K562 (cell line): ENCODE data around the gene OXA1L. TPM values are rescaled to one million over a fixed set of nuclear protein-coding genes. Genes with fewer than 3 reads are reported as not detected.
A peak's percentile ranks its signal among the peaks of the same experiment; 100 is the strongest.

ENCODE experiments used
- ATAC-seq: fragments of 200-7000 bp; cut with Tn5 transposase; 3 replicates; pipeline ENCODE4 v1.9.1; 2020; ENCODE audit warnings: moderate library complexity
- BruUV-seq: library from RNA; stranded (reverse); fragments of 400-500 nt; replicated peaks from 2 replicates; lab custom pipeline; 2021; lab: Mats Ljungman, UMichigan
- CTCF ChIA-PET: fragments of 300-600 bp; formaldehyde crosslinking; extraction: SDS; loops from one replicate; lab custom pipeline; 2021; ENCODE audit warnings: low intra/inter-chr PET ratio; lab: Yijun Ruan, JAX
- POLR2A ChIA-PET: fragments of 300-600, 350-650 bp; sonication (Branson Sonifier 250); formaldehyde crosslinking; extraction: SDS; loops from one replicate; lab custom pipeline; 2021; ENCODE audit warnings: antibody characterized with exemption, inconsistent platforms; lab: Yijun Ruan, JAX
- DNase-seq, 4 experiments: peaks; one replicate each; pipeline versions ENCODE4 v3.0.0 to v3.0.0-alpha.2; 2011 to 2018; ENCODE audit warnings: low spot score in 3 of 4, mixed read lengths in 3 of 4; ENCODE audit errors: extremely low read depth in 1 of 4
- FAIRE-seq: peaks from 2 replicates; lab custom pipeline; 2011; peaks lifted over from hg19 to GRCh38; lab: Jason Lieb, UNC
- H2AFZ ChIP-seq: 2 replicates; pipeline ENCODE4 v1.6.0; 2011; ENCODE audit warnings: low read depth, low read length, control low read depth, inconsistent platforms
- H3K27ac ChIP-seq: fragments of 200-600 bp; 3 replicates; pipeline ENCODE4 v1.8.0; 2011; ENCODE audit warnings: low read depth, mild to moderate bottlenecking, control low read depth, inconsistent platforms, low read length, moderate library complexity, mixed read lengths; ENCODE audit errors: extremely low read depth
- H3K27me3 ChIP-seq, 2 experiments: fragments of 300-600 bp in 1 of 2; 2 replicates in 1 of 2; 3 replicates in 1 of 2; pipeline versions ENCODE4 v1.6.0 to v1.8.0; 2011; ENCODE audit warnings: inconsistent platforms in 2 of 2, low read length in 2 of 2, mild to moderate bottlenecking in 1 of 2, mixed read lengths in 1 of 2, moderate library complexity in 1 of 2; ENCODE audit not compliant: control insufficient read depth in 2 of 2, insufficient read depth in 2 of 2
- H3K36me3 ChIP-seq: fragments of 300-600 bp; 3 replicates; pipeline ENCODE4 v1.8.0; 2011; ENCODE audit warnings: mild to moderate bottlenecking, low read length, inconsistent platforms; ENCODE audit not compliant: control insufficient read depth, insufficient read depth
- H3K4me1 ChIP-seq, 2 experiments: fragments of 200-600 bp in 1 of 2; replicated peaks in 1 of 2; 2 replicates in 1 of 2; 3 replicates in 1 of 2; pipeline versions ENCODE4 v1.5.1 to v1.8.0; 2011; ENCODE audit warnings: inconsistent platforms in 2 of 2, low read length in 2 of 2, mild to moderate bottlenecking in 1 of 2, mixed read lengths in 1 of 2, moderate library complexity in 1 of 2; ENCODE audit not compliant: control insufficient read depth in 2 of 2, insufficient read depth in 2 of 2
- H3K4me2 ChIP-seq: 2 replicates; pipeline ENCODE4 v1.6.1; 2011; ENCODE audit warnings: low read length, control low read depth, inconsistent platforms, mixed read lengths; ENCODE audit not compliant: insufficient read depth
- H3K4me3 ChIP-seq: fragments of 200-600 bp; sonication (generic), shearing (Covaris generic); 2 replicates; pipeline ENCODE4 v1.5.1; 2016; ENCODE audit warnings: control low read depth, inconsistent platforms
- H3K79me2 ChIP-seq: fragments of 200-600 bp; 3 replicates; pipeline ENCODE4 v1.8.0; 2011; ENCODE audit warnings: low read length, inconsistent platforms; ENCODE audit not compliant: control insufficient read depth, insufficient read depth
- H3K9ac ChIP-seq, 2 experiments: 2 replicates each; pipeline versions ENCODE4 v1.6.0 to v1.6.1; 2011; ENCODE audit warnings: low read depth in 2 of 2, low read length in 2 of 2, control low read depth in 1 of 2, inconsistent platforms in 1 of 2, mild to moderate bottlenecking in 1 of 2, mixed read lengths in 1 of 2; ENCODE audit not compliant: insufficient read depth in 1 of 2
- H3K9me1 ChIP-seq: one replicate; pipeline ENCODE4 v1.6.0; 2011; ENCODE audit warnings: inconsistent platforms, mild to moderate bottlenecking, low read length, moderate library complexity; ENCODE audit not compliant: control insufficient read depth, insufficient read depth
- H3K9me3 ChIP-seq: replicated peaks from 2 replicates; pipeline ENCODE4 v1.5.1; 2011; ENCODE audit warnings: low read depth, low read length, inconsistent platforms; ENCODE audit not compliant: control insufficient read depth, insufficient read depth
- H4K20me1 ChIP-seq: replicated peaks from 2 replicates; pipeline ENCODE4 v1.6.1; 2011; ENCODE audit warnings: low read length, inconsistent platforms, mixed read lengths; ENCODE audit not compliant: control insufficient read depth, insufficient read depth
- CCNT2 ChIP-seq: IDR thresholded peaks from 2 replicates; pipeline ENCODE4 v1.6.1; 2011; ENCODE audit warnings: borderline replicate concordance, low read depth, mild to moderate bottlenecking, moderate library complexity, mixed read lengths, low read length; ENCODE audit not compliant: insufficient read length; ENCODE audit errors: extremely low read depth
- FOXA1 ChIP-seq: fragments of 450-650 bp; IDR thresholded peaks from 2 replicates; pipeline ENCODE4 v1.6.1; 2016; ENCODE audit warnings: mild to moderate bottlenecking, borderline replicate concordance
- FOXA3 ChIP-seq, 2 experiments: fragments of 450-650 bp in 1 of 2; sonication (generic) in 1 of 2; formaldehyde crosslinking; IDR thresholded peaks in 1 of 2; conservative IDR thresholded peaks in 1 of 2; 2 replicates each; pipeline versions ENCODE4 v1.4.0 to v1.8.0; 2020 to 2022; ENCODE audit warnings: mild to moderate bottlenecking in 2 of 2, missing genetic modification reagents in 1 of 2
- FOXK2 ChIP-seq, 2 experiments: fragments of 450-650 bp; IDR thresholded peaks in 1 of 2; conservative IDR thresholded peaks in 1 of 2; 2 replicates each; pipeline ENCODE4 v1.6.1; 2016; ENCODE audit warnings: low read depth in 2 of 2, mild to moderate bottlenecking in 1 of 2
- HDAC1 ChIP-seq, 2 experiments: fragments of 450-650 bp; IDR thresholded peaks; 2 replicates each; pipeline ENCODE4 v1.6.1; 2016 to 2017; ENCODE audit warnings: inconsistent platforms in 1 of 2, mild to moderate bottlenecking in 1 of 2, moderate library complexity in 1 of 2
- HOMEZ ChIP-seq: fragments of 250-450 bp; sonication (Bioruptor Pico); IDR thresholded peaks from 2 replicates; pipeline ENCODE4 v1.4.0; 2020; ENCODE audit warnings: mild to moderate bottlenecking, moderate library complexity
- JUND ChIP-seq, 2 experiments: IDR thresholded peaks; 2 replicates in 1 of 2; 3 replicates in 1 of 2; pipeline ENCODE4 v1.6.1; 2011; ENCODE audit warnings: borderline replicate concordance in 2 of 2, low read depth in 2 of 2, low read length in 2 of 2, improper control_type of control experiment in 1 of 2, missing biosample characterization in 1 of 2, missing genetic modification characterization in 1 of 2, missing genetic modification reagents in 1 of 2
- MYC ChIP-seq, 2 experiments: fragments of 250-450 bp in 1 of 2; sonication (Bioruptor Pico) in 1 of 2; IDR thresholded peaks; 2 replicates each; pipeline versions ENCODE4 v1.5.1 to v1.6.1; 2012 to 2021; ENCODE audit warnings: low read depth in 2 of 2, borderline replicate concordance in 1 of 2, improper control_type of control experiment in 1 of 2, low read length in 1 of 2, mild to moderate bottlenecking in 1 of 2, moderate library complexity in 1 of 2
- NFE2 ChIP-seq: IDR thresholded peaks from 2 replicates; pipeline ENCODE4 v1.6.1; 2014; ENCODE audit warnings: antibody characterized with exemption, low read depth
- NFRKB ChIP-seq: fragments of 450-650 bp; IDR thresholded peaks from 2 replicates; pipeline ENCODE4 v1.6.1; 2016; ENCODE audit warnings: low read depth
- RBM14 ChIP-seq: fragments of 200-400 bp; formaldehyde crosslinking; IDR thresholded peaks from 2 replicates; pipeline ENCODE4 v1.6.1; 2018; ENCODE audit warnings: low read depth, mild to moderate bottlenecking, low read length, moderate library complexity, borderline replicate concordance; ENCODE audit not compliant: insufficient read depth
- SMARCA4 ChIP-seq: fragments of 450-650 bp; IDR thresholded peaks from 2 replicates; pipeline ENCODE4 v1.6.1; 2016
- SMARCE1 ChIP-seq: fragments of 450-650 bp; IDR thresholded peaks from 2 replicates; pipeline ENCODE4 v1.7.1; 2016; ENCODE audit warnings: mild to moderate bottlenecking
- ZNF133 ChIP-seq: fragments of 250-450 bp; sonication (Bioruptor Pico); IDR thresholded peaks from 2 replicates; pipeline ENCODE4 v1.4.0; 2020; ENCODE audit warnings: mild to moderate bottlenecking
- ZNF316 ChIP-seq: fragments of 450-650 bp; IDR thresholded peaks from 2 replicates; pipeline ENCODE4 v1.6.1; 2016
- WGBS: fragments of 100-300 bp; shearing (Covaris generic); methylation state at CpG from one replicate; pipeline ENCODE4 v1.1.6; 2016; ENCODE audit warnings: low coverage, mixed read lengths; ENCODE audit not compliant: insufficient coverage; ENCODE audit errors: missing lambda C conversion rate; 5-methylcytosine and 5-hydroxymethylcytosine counted together
- in situ Hi-C: fragments of 300-500 bp; cut with MboI; formaldehyde crosslinking; loops from 4 replicates; pipeline ENCODE4 v1.15.0; 2018; ENCODE audit warnings: inconsistent platforms, mixed read lengths
- intact Hi-C: fragments of 100-400 bp; cut with micrococcal nuclease; formaldehyde crosslinking; loops from 2 replicates; pipeline ENCODE4 v1.14.2; 2022
- polyA plus RNA-seq, 8 experiments: library from polyadenylated mRNA; depleted of rRNA in 4 of 8; stranded (reverse) in 5 of 8; unstranded in 3 of 8; fragments of >200 nt; fragmentation: Nextera tagmentation in 2 of 8; fragmentation: Illumina TruSeq in 1 of 8; extraction: Ambion mirVana in 2 of 8; extraction: Trizol in 1 of 8; gene quantifications; 2 replicates each; pipeline versions ENCODE4 v1.2.1 to v1.2.3, GENCODE V29; 2011 to 2014; ENCODE audit warnings: inconsistent platforms in 1 of 8, missing spikeins in 1 of 8
- total RNA-seq, 7 experiments: library from RNA; depleted of rRNA in 6 of 7; stranded (reverse); fragments of >200 nt in 6 of 7; fragmentation: Illumina TruSeq in 2 of 7; extraction: Trizol in 2 of 7; gene quantifications; 2 replicates each; pipeline versions ENCODE4 v1.2.1 to v1.2.3, GENCODE V29; 2011 to 2021; ENCODE audit warnings: low replicate concordance in 1 of 7
- TF ChIP-seq, protein P1 (sequence below): fragments of 150-350 bp; IDR thresholded peaks from 2 replicates; pipeline ENCODE4 v1.6.1; 2014; ENCODE audit warnings: low read depth, mild to moderate bottlenecking, low read length, borderline replicate concordance

Gene OXA1L
- total and polyA plus RNA-seq, 9 of the 15 experiments (the other 6 are each of a cell fraction or from before 2014, with no cell fraction given), result 100 to 204 (median 145) TPM

DNA sequence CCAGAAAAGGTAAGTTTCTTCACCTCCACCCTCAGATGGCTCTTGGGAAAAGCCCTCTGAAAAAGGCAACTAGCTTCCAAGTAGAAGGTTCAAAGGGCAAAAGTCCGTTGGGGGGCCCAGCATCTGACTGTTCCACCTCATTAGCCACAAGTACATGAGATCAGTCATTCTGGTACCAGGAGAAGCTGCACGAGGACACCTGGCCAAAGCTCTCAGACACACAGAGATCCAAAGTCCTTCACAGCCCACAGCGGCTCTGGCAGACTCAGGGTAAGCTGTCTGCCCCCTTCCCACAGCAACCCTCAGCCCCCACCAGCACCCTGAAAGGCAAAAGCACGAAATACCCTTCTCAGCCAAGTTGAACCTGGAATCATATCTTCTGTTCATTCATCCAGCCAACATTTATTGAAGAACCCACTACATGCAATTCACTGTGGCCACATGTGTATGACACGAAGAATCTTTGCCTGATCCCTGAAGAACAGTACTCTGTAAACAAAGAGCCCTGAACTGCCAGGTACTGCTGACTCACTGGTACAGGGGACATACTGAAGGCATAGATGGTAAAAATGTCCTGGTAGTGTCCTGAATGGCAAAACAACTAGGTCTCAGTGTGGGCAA lies 29.7 kb downstream of the OXA1L start:
- H3K36me3 ChIP-seq, result no peaks in the 10 kb centered on the region
- ATAC-seq (peak; percentile 80), DNase-seq (peak; percentile 42 to 44 (median 42)), FAIRE-seq (peak; percentile 78)
- H4K20me1 ChIP-seq, result no peaks in the 10 kb centered on the region
- no peak overlapping the region for H3K4me3 ChIP-seq
- H3K9ac ChIP-seq, result peak overlapping the region; percentile 11; a peak in 1 of 4 replicates
- no peaks in the 10 kb centered on the region for H3K9me3 ChIP-seq
- H3K27me3 ChIP-seq, result no peaks in the 10 kb centered on the region
- peak overlapping the region; percentile 77 for H2AFZ ChIP-seq
- H3K9me1 ChIP-seq, result no peaks in the 10 kb centered on the region
- H3K79me2 ChIP-seq, result no peaks in the 10 kb centered on the region
- H3K27ac ChIP-seq, result peak overlapping the region; percentile 1; the same call in 1 of the 3 replicates
- in situ Hi-C loops, result no loop called here
- intact Hi-C loops, result no loop called here
- POLR2A ChIA-PET, result interaction anchor here (0.7 to 1.6 kb wide), 3 partner anchors 15 to 262 kb away, joined by 3 to 5 read pairs (median 3); partner anchors contain the start of gene OXA1L
- CTCF ChIA-PET, result no interaction called here
- no TSS peak for BruUV-seq
- H3K4me2 ChIP-seq, result peak overlapping the region; percentile 59
- 11% methylated on average over 5 of the region's 5 CpGs for WGBS
- H3K4me1 ChIP-seq, result peaks cover 18 to 22% of the 10 kb centered on the region in 2 experiments; a peak in 4 of 5 replicates
- TF ChIP-seq HDAC1 (IDR thresholded peaks at IDR 0.05), result 0 out of 4 replicates have a peak, but pooled peaks of 1 of the 2 experiments have one; percentile 29
- no peak for TF ChIP-seq NFRKB
- TF ChIP-seq, protein P1, sequence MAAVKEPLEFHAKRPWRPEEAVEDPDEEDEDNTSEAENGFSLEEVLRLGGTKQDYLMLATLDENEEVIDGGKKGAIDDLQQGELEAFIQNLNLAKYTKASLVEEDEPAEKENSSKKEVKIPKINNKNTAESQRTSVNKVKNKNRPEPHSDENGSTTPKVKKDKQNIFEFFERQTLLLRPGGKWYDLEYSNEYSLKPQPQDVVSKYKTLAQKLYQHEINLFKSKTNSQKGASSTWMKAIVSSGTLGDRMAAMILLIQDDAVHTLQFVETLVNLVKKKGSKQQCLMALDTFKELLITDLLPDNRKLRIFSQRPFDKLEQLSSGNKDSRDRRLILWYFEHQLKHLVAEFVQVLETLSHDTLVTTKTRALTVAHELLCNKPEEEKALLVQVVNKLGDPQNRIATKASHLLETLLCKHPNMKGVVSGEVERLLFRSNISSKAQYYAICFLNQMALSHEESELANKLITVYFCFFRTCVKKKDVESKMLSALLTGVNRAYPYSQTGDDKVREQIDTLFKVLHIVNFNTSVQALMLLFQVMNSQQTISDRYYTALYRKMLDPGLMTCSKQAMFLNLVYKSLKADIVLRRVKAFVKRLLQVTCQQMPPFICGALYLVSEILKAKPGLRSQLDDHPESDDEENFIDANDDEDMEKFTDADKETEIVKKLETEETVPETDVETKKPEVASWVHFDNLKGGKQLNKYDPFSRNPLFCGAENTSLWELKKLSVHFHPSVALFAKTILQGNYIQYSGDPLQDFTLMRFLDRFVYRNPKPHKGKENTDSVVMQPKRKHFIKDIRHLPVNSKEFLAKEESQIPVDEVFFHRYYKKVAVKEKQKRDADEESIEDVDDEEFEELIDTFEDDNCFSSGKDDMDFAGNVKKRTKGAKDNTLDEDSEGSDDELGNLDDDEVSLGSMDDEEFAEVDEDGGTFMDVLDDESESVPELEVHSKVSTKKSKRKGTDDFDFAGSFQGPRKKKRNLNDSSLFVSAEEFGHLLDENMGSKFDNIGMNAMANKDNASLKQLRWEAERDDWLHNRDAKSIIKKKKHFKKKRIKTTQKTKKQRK, result no peak
- TF ChIP-seq NFE2, result peak; percentile 86
- TF ChIP-seq SMARCA4, result peak; percentile 48; the same call in 1 of the 2 replicates
- peak; percentile 34; the same call in 1 of the 2 replicates for TF ChIP-seq JUND (IDR thresholded peaks at IDR 0.05; ENCODE audit: borderline replicate concordance, low read depth, low read length)
- no peak; the same call in 2 of the 3 replicates for TF ChIP-seq JUND (tag; IDR thresholded peaks at IDR 0.05; ENCODE audit: borderline replicate concordance, low read depth, low read length)
- no peak for TF ChIP-seq RBM14
- peak; percentile 28; the same call in 1 of the 2 replicates for TF ChIP-seq SMARCE1
- TF ChIP-seq MYC (IDR thresholded peaks at IDR 0.05; ENCODE audit: low read depth, low read length), result no peak
- no peak for TF ChIP-seq MYC (CRISPR knock-in tag; IDR thresholded peaks at IDR 0.05; ENCODE audit: borderline replicate concordance, low read depth)
- TF ChIP-seq FOXK2 (conservative IDR thresholded peaks at IDR 0.05 in 1 of 2, IDR thresholded peaks at IDR 0.05 in 1 of 2; ENCODE audit: low read depth in 2 of 2), result peak; percentile 71 to 79
- TF ChIP-seq HOMEZ (CRISPR knock-in tag), result no peak
- peak; percentile 74 for TF ChIP-seq FOXA1
- TF ChIP-seq CCNT2, result no peak
- peak; percentile 91 to 99 for TF ChIP-seq FOXA3 (CRISPR knock-in tag; conservative IDR thresholded peaks at IDR 0.05 in 1 of 2, IDR thresholded peaks at IDR 0.05 in 1 of 2)
- peak; percentile 85 for TF ChIP-seq ZNF316
- TF ChIP-seq ZNF133 (CRISPR knock-in tag), result no peak
